ENCODE results near the gene SMOC2.
"Not testable (repeated sequence)": the region's sequence is repeated elsewhere in the genome, so short reads cannot be mapped to it uniquely, and the experiment has no call there.

SMOC2 gene

GRCh38 chr6:168600381-168600780 lies 159.4 kb downstream of the SMOC2 start:
- no peak for DNase-seq (ENCODE audit: low read depth in 2 of 2)

DNA sequence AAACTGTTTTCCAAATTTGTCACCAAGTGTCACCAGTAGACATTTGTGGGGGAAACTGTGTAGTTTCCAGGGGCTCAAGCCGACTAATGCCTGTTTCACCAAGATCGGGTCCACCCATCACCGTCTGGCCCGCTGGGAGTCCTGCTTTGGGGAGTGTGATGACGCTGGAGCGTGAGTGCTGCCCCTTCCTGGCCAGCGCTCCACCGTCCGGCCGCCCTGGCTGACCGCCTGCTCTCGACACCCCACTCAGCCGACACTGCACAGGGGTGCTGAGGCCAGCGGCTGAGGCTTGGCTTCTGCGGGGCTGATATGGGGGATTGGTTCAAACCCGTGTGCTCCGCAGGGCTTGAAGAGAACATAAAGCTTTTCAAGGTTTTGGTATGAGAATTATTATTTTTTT lies 160.1 kb downstream of the SMOC2 start:
- DNase-seq (ENCODE audit: low read depth in 2 of 2) = no peak

GRCh38 chr6:168601546-168601945 lies 160.6 kb downstream of the SMOC2 start:
- no peak for DNase-seq (ENCODE audit: low read depth in 2 of 2)

DNA sequence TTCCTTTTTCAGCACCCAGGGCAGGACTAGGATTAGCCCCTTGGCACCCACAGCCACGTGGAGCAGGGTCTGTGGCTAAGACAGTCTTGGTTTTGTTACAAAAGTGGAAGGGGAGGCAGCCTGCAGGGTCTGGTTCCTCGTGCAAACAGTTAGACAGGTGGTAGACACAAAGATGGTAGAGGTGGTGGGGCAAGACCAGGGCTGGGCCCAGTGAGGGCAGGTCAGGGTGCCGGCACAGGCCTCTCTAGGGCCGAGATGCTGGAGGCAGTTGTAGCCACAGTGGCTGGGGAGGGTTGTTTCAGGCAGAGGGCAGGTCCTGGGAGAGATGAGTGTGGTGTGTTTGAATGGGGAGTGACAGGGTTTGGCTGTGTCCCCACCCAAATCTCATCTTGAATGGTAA lies 161.6 kb downstream of the SMOC2 start:
- DNase-seq (ENCODE audit: low read depth in 2 of 2) = no peak

- no peak for DNase-seq (ENCODE audit: low read depth in 2 of 2)
Observed at GRCh38 chr6:168603234-168603633, 162.2 kb downstream of the SMOC2 start.

- no peak for DNase-seq (ENCODE audit: low read depth in 2 of 2)
Observed at GRCh38 chr6:168605964-168606363, 165.0 kb downstream of the SMOC2 start.

DNA sequence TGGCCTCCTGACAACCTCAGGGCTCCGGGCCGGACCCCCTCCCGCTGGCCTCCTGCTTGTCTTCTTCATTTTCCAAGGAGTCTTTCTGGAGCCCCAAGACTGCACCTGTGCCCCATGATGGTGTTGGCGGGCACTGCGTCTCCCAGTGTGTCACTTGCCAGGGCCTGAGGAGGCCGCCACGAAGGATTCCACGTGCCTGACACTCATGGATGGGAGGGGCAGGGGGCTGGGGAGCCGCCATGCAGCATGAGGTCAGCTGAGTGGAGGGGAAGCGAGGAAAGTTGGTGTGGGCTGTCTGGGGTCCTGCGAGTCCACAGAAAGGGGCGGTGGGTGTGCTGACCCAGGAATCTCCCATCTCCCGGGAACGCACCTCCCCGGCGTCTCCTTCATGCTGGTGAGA lies 165.7 kb downstream of the SMOC2 start:
- no peak for DNase-seq (ENCODE audit: low read depth in 2 of 2)

GRCh38 chr6:168607272-168608112 lies 166.5 kb downstream of the SMOC2 start:
- DNase-seq (ENCODE audit: low read depth in 2 of 2) = no peak

DNA sequence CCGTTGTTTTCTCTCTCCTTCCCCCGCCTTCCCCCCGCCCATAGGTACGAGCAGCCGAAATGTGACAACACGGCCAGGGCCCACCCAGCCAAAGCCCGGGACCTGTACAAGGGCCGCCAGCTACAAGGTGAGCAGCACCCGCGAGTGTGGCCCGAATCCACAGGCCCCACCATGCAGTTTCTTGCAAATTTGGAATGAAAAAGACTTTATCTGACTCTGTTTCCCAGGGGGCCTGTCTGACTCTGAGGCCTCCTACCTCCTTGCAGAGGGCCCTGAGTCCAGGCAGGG lies 167.1 kb downstream of the SMOC2 start:
- no peak for DNase-seq (ENCODE audit: low read depth in 2 of 2)

DNA sequence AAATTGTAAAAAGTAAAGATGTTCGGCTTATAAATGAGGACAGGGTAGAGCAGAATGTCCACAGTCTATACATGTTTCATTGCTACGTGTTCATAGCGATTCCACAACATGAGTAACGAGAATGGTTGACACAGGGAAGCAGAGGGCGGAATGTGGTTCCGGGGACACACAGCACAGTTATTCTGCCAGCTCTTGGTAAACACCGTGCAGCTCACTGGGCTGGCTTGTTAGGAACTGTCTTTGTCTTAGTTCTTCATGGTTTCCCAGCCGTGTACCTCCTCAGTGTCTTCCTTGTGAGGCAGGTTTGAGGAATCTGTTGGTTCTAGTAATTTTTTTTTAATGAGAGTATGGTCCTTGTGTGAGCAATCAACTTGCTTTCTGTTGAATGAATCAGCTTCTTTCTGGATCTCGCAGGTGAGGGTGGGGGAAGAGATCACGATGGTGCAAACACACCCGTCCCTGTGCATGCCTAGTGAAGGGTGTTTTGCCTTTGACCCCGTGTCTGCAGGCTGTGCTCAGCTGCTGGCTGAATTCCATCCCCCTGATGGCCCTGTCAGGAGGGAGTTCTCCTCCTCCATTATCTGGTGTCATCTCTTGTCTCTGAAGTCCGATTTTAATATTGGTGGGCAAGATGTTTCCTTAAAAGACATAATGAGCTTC lies 168.2 kb downstream of the SMOC2 start:
- DNase-seq (ENCODE audit: low read depth in 2 of 2) = no peak

DNA sequence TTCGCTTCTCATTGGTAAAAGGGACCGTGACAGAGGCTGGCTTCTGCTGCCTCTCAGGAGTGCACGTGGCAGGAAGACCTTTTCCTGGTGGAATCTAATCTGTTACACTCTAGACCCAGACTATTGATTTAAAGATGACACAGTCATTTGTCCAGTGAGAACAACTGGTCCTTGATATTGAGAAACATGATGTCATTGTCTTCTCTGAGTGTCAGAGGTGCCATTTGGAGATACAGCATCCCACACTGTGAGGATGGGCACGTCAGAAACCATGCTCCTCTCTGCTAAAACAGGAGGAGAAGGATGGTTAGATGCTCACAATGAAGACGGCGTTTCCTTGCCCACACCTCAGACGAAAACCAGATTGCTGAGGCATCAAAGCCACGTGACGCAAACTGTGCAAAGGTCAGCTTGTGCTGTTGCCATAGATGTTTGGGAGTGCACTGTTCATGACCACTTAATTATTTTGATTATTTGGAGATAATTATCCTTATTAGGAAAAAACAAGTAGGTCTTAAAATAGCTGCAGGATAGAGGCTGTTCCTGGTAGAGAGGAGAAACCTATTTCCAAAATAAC lies 169.0 kb downstream of the SMOC2 start:
- DNase-seq (ENCODE audit: low read depth in 2 of 2) = no peak

DNA sequence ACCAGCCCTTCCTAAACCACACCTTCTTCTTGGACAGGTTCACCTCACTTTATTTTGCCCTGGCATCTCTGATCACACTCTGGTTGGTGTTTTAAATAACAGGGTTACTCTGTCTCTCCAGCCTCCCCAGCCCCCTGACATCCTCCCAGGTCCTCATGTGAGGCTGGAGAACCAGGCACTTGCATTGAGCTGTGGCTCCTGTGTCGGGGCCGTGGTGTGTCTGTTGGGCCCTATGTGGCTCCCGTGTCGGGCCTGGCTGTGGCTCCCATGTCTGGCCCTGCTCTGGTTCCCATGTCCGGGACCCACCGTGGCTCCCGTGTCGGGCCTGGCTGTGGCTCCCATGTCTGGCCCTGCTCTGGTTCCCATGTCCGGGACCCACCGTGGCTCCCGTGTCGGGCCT lies 170.0 kb downstream of the SMOC2 start:
- DNase-seq (ENCODE audit: low read depth in 2 of 2) = not testable (repeated sequence)

DNA sequence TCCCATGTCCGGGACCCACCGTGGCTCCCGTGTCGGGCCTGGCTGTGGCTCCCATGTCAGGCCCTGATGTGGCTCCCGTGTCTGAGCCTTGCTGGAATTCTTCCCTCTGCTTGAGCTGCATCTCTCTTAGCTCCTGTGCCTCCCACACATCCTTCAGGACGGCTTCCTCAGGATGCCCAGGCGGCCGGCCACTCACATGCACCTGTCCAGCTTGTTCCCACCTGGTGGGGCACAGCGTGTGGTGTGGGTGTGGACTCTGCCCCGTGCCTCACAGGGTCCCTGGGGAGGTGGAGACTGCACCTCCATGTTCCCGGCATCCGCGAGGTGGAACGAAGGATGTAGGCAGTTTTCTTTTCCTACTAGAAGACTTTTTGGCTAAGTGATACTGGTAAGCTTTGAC lies 170.7 kb downstream of the SMOC2 start:
- DNase-seq (ENCODE audit: low read depth in 2 of 2) = no peak

DNA sequence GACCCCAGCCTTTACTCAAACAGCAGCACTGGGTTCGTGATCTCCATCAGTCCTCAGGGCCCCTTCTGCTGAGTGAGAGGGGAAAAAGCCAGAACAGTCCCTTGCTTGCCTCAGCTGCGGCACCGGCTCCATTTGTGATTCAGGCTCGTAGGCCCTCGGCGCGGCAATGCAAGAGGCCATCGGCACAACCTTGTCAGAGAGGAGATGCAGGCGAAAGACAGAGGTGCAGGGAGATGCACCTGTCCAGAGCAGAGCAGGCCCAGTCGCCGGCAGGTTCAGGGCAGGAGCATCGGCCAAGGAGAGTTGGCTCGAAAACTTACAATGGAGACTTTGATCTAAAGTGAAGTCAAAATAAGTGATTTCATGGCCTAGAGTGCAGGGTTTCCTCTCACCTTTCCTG lies 171.6 kb downstream of the SMOC2 start:
- no peak for DNase-seq (ENCODE audit: low read depth in 2 of 2)

- no peak for DNase-seq (ENCODE audit: low read depth in 2 of 2)
Observed at GRCh38 chr6:168615837-168616236, 174.9 kb downstream of the SMOC2 start.

DNA sequence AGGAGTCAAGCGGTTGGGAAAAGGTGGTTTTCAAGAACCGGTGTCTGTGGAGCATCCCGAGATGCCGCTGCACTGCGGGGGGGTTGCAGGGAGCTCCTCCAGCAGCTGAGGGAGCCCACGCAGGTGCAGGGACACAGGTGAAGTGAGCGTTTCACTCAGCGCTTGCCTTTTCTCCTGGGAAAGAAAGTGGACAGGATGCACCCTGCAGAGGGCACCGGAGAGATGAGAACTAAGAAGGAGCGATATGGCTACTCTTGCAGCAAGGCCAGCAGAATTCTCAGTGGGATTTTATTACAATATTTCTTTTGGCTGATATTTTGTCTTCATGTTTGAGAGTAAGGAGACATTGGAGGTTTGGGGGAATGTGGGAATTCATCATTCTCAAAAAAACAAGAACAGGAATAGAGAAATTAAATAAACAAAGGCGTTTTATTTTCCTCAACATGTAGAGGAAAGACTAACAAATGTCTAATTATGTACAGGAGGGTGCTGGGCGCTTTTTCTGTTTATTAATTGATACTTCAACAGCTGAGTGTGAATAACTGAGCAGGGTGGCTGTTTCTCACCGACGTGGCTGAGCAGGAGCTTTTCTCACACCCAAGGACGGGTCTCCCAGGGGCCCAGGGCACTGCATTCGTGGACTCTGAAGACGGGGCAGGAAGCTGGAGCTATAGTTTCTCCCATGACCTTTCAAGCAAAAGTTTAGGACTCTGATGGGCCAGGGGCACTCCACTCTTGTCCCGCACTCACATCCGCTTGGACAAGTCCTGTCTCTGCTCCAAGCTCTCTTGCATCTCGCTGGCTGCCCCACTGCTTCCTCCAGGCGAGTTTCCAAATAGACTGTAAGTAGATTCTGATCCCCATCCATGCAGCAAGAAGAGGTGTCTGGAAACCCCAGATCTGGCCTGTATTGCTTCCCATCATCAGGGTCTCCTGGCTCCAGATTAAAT lies 176.1 kb downstream of the SMOC2 start:
- no peak for DNase-seq (ENCODE audit: low read depth in 2 of 2)

- DNase-seq (ENCODE audit: low read depth in 2 of 2) = no peak
Observed at GRCh38 chr6:168618546-168619315, 177.7 kb downstream of the SMOC2 start.

- DNase-seq (ENCODE audit: low read depth in 2 of 2) = no peak
Observed at GRCh38 chr6:168619560-168620314, 178.8 kb downstream of the SMOC2 start.

- DNase-seq (ENCODE audit: low read depth in 2 of 2) = no peak
Observed at GRCh38 chr6:168620578-168620977, 179.6 kb downstream of the SMOC2 start.

- DNase-seq (ENCODE audit: low read depth in 2 of 2) = no peak
Observed at GRCh38 chr6:168623736-168624135, 182.8 kb downstream of the SMOC2 start.

DNA sequence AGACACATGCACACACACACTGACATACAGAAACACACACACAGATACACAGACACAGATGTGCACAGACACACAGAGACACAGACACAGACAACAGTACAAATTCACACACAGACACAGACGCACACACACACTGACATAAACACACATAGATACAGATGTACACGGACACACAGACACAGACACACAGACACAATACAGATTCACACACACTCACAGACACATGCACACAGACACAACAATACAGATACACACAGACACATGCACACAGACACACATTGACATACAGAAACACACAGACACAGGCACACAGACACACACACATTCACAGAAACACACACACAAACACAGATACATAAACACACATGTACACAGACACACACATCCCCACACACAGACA lies 183.6 kb downstream of the SMOC2 start:
- DNase-seq (ENCODE audit: low read depth in 2 of 2) = no peak

All from stimulated activated CD8-positive, alpha-beta memory T cell treated with anti-CD3 and anti-CD28 coated beads, Interleukin-2, amount 100 ng/mL, for 48 hours (primary cell).